ENCODE measurements around the gene DNAJC7. TPM values are rescaled to one million over a fixed set of nuclear protein-coding genes. Genes with fewer than 3 reads are reported as not detected.

The DNAJC7 gene
- total RNA-seq, 1 donor from 2014 or later, result 126 TPM

DNA sequence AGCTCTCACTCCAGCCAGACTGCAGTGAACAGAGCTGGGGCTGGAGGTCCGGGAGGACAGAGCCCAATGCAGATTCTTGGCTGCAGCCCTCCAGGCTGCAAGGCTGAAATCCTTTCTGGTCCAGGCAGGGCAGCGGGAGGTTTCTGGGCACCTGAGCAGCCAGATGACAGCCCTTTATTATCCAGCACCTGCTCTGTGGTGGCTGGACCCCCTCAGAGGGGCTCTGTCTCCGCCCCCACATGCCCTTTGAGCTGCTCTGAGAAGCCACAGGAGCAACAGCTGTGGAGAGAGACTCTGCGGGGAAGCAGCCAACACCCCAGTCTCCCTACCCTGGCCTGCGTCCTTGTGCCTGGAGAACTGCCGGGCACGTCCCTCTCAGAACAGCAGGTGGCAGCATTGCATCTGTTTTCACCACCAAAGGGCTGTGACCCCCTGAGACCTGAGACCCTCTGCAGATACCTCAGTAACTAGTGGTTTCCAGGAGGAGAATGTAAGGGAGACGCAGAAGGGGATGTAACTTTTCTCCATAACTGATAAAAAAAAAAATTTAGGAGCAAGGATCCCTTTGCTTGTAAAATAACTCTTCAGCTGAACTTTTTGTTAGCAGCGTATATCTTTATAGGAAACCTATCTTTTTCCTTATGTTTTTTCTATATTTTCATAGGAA lies 54.3 kb downstream of the DNAJC7 start:
- Mint-ChIP-seq H3K9me3 (no peaks in the 10 kb centered on the region), H3K4me1 (peaks cover 42% of the 10 kb centered on the region), H3K36me3 (ENCODE audit: low read depth) (peaks cover 4% of the 10 kb centered on the region), H3K27me3 (ENCODE audit: low read depth) (peaks cover 16% of the 10 kb centered on the region), H3K27ac (ENCODE audit: unreplicated experiment) (no peak overlapping the region), H3K4me3 (peak overlapping the region; percentile 85)
- peak; percentile 91 for DNase-seq (ENCODE audit: low read depth, low spot score)
- TF ChIP-seq, protein P1, sequence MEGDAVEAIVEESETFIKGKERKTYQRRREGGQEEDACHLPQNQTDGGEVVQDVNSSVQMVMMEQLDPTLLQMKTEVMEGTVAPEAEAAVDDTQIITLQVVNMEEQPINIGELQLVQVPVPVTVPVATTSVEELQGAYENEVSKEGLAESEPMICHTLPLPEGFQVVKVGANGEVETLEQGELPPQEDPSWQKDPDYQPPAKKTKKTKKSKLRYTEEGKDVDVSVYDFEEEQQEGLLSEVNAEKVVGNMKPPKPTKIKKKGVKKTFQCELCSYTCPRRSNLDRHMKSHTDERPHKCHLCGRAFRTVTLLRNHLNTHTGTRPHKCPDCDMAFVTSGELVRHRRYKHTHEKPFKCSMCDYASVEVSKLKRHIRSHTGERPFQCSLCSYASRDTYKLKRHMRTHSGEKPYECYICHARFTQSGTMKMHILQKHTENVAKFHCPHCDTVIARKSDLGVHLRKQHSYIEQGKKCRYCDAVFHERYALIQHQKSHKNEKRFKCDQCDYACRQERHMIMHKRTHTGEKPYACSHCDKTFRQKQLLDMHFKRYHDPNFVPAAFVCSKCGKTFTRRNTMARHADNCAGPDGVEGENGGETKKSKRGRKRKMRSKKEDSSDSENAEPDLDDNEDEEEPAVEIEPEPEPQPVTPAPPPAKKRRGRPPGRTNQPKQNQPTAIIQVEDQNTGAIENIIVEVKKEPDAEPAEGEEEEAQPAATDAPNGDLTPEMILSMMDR (conservative IDR thresholded peaks at IDR 0.05), result peak; percentile 93

DNA sequence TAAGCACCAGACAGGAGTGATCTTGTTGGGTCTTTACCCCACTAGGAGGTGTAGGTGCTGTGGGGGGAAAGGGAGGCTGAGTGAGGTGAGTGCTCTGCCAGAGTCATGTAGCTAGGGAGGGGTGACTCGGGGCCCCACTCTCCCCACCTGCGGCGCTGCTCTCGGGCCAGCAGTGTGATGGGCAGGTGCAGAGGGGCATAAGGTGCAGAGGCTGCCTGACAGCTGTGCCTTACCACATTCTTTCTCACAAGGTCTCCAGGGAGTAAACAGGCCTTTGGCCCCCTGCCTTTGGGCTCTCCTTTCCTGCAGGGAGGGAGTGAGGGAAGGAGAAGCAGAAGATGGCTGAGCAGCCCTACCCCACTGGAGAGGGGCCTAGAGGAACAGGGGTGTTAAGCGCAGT lies 55.1 kb downstream of the DNAJC7 start:
- TF ChIP-seq, protein P1 (conservative IDR thresholded peaks at IDR 0.05), result no peak
- Mint-ChIP-seq H3K27ac (ENCODE audit: unreplicated experiment) (no peak overlapping the region), H3K27me3 (ENCODE audit: low read depth) (peaks cover 9% of the 10 kb centered on the region), H3K9me3 (no peaks in the 10 kb centered on the region), H3K36me3 (ENCODE audit: low read depth) (no peaks in the 10 kb centered on the region), H3K4me1 (peaks cover 43% of the 10 kb centered on the region), H3K4me3 (no peak overlapping the region)
- DNase-seq (ENCODE audit: low read depth, low spot score), result no peak

GRCh38 chr17:41959336-41960095 lies 57.7 kb downstream of the DNAJC7 start:
- TF ChIP-seq, protein P1 (conservative IDR thresholded peaks at IDR 0.05), result peak; percentile 53
- peak overlapping the region; percentile 11 for H3K4me3 Mint-ChIP-seq
- DNase-seq (ENCODE audit: low read depth, low spot score), result peak; percentile 43
- no peaks in the 10 kb centered on the region for H3K9me3 Mint-ChIP-seq
- no peaks in the 10 kb centered on the region for H3K27me3 Mint-ChIP-seq (ENCODE audit: low read depth)
- peaks cover 35% of the 10 kb centered on the region for H3K4me1 Mint-ChIP-seq
- H3K27ac Mint-ChIP-seq (ENCODE audit: unreplicated experiment), result peak overlapping the region; percentile 57
- no peaks in the 10 kb centered on the region for H3K36me3 Mint-ChIP-seq (ENCODE audit: low read depth)

DNA sequence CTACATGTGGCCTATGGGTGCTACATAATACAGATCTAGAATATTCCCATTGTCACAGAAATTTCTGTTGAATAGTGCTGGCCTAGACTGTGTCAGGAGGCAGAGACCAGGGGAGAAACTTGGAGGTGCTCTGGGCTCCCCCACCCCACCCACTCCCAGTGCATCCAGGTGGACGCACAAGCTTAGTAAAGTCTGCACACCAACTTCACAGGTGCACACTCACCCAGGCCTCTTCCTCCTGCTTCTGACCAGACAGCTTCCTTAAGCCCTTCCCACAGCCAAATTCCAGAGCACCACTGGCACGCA lies 58.3 kb downstream of the DNAJC7 start:
- no peak overlapping the region for H3K27ac Mint-ChIP-seq (ENCODE audit: unreplicated experiment)
- TF ChIP-seq, protein P1 (conservative IDR thresholded peaks at IDR 0.05), result no peak
- no peaks in the 10 kb centered on the region for H3K27me3 Mint-ChIP-seq (ENCODE audit: low read depth)
- no peaks in the 10 kb centered on the region for H3K9me3 Mint-ChIP-seq
- no peak overlapping the region for H3K4me3 Mint-ChIP-seq
- DNase-seq (ENCODE audit: low read depth, low spot score), result no peak
- peaks cover 35% of the 10 kb centered on the region for H3K4me1 Mint-ChIP-seq
- no peaks in the 10 kb centered on the region for H3K36me3 Mint-ChIP-seq (ENCODE audit: low read depth)

DNA sequence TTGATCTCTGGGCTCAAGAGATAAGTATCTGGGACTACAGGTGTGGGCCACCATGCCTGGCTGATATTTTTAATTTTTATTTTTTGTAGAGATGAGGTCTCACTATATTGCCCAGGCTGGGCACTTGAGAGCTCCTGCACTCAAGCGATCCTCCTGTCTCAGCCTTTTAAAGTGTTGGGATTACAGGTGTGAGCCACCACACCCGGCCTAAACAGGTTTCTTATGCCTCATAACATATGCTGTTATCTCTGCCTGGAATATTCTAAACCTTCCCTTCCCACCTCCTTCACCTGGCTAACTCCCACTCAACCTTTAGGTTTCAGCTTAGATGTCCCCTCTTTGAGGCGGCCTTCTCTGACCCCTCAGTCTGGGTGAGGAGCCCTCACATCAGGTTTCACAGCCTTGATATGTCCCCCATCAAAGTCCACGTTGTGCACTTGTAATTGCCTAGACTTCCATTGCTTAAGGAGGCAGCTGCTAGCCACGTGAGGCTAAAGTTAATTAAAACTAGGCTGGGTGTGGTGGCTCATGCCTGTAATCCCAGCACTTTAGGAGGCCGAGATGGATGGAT lies 59.3 kb downstream of the DNAJC7 start:
- DNase-seq (ENCODE audit: low read depth, low spot score), result no peak
- Mint-ChIP-seq H3K36me3 (ENCODE audit: low read depth) (no peaks in the 10 kb centered on the region), H3K9me3 (no peaks in the 10 kb centered on the region), H3K27ac (ENCODE audit: unreplicated experiment) (peak overlapping the region; percentile 27), H3K27me3 (ENCODE audit: low read depth) (no peaks in the 10 kb centered on the region), H3K4me3 (no peak overlapping the region), H3K4me1 (peaks cover 30% of the 10 kb centered on the region)
- TF ChIP-seq, protein P1 (conservative IDR thresholded peaks at IDR 0.05), result no peak
